DOHH2 (cell line): ENCODE measurements around the gene PPFIBP1.

Source experiments
- EZH2phosphoT487 ChIP-seq: fragments of 200-600 bp; sonication (generic); IDR thresholded peaks from 2 replicates; pipeline ENCODE4 v1.6.1; 2017; ENCODE audit warnings: borderline replicate concordance, mild to moderate bottlenecking, antibody characterized with exemption, low read length, moderate library complexity, mixed read lengths
- TF ChIP-seq, protein P1 (sequence below): fragments of 200-600 bp; sonication (generic); IDR thresholded peaks from one replicate; pipeline ENCODE4 v1.5.1; 2014; ENCODE audit warnings: antibody characterized with exemption, mild to moderate bottlenecking, low read depth, low read length; ENCODE audit not compliant: poor library complexity, severe bottlenecking

- TF ChIP-seq, protein P1, sequence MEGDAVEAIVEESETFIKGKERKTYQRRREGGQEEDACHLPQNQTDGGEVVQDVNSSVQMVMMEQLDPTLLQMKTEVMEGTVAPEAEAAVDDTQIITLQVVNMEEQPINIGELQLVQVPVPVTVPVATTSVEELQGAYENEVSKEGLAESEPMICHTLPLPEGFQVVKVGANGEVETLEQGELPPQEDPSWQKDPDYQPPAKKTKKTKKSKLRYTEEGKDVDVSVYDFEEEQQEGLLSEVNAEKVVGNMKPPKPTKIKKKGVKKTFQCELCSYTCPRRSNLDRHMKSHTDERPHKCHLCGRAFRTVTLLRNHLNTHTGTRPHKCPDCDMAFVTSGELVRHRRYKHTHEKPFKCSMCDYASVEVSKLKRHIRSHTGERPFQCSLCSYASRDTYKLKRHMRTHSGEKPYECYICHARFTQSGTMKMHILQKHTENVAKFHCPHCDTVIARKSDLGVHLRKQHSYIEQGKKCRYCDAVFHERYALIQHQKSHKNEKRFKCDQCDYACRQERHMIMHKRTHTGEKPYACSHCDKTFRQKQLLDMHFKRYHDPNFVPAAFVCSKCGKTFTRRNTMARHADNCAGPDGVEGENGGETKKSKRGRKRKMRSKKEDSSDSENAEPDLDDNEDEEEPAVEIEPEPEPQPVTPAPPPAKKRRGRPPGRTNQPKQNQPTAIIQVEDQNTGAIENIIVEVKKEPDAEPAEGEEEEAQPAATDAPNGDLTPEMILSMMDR, result no peak
- no peak for TF ChIP-seq EZH2phosphoT487
Measured at GRCh38 chr12:27478949-27479348, 45.1 kb upstream of the PPFIBP1 start.
